Activated CD8-positive, alpha-beta memory T cell treated with anti-CD3 and anti-CD28 coated beads, Interleukin-2, amount 50 U/mL, for 1 hour (primary cell): ENCODE measurements around the gene CYREN.

Experiments
- DNase-seq: peaks from one replicate; pipeline ENCODE4 v3.0.0-alpha.2; 2020; ENCODE audit errors: extremely low read depth

Gene CYREN

GRCh38 chr7:135197343-135197742, 26.8 kb upstream of the CYREN start:
- no peak for DNase-seq

GRCh38 chr7:135195968-135196629, 25.6 kb upstream of the CYREN start:
- DNase-seq: no peak

- DNase-seq: no peak
Observed at GRCh38 chr7:135195156-135195555, 24.6 kb upstream of the CYREN start.

DNA sequence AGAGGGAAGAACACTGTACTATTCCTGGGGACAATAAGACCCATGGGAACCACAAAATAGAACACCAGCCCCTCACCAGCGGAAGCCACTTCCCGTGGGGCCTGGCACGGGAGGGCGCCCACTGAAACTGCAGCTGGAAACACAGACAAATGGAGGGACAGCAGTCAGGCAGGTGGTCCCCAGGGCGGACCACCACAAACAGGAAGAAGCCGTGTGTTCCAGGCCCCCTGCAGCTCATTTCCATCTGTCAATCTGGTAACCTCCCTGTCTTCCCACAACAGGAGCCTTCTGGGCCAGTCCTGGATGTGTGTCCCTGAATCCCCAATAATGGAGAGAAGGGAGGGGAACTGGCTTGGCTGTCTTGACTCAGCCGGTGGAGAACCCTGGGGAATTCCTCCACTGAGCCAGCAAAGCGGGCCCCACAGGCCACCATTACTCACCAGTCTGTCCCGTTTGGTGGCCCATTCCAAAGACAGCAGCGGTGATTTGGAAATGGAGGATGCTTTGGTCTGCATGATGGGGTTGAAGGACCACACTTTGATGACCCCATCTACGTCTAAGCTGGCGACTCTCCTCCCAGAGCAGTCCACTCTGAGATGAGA, 24.1 kb upstream of the CYREN start:
- no peak for DNase-seq

DNA sequence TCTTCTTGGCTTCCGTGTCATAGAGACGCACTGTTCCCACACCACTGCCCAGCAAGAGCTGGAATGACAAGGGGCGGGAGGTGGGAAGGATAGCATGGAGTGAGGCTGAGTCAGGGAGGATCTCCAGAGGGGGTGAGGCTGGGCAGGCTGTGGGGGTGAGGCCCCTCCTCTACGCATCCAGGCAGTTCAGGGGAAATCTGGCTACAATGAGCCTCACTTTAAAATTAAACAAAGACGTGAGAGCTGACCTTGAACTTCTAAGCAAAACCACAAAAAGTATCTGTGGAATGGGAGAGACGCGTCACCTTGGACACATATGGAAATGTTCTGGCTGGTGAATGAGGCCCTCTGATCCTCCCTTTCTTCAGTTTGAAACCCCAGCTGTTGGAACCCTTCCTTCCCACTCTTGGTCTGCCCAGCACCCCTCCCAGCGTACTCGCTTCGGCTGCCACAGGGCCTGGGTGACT, 23.1 kb upstream of the CYREN start:
- no peak for DNase-seq

GRCh38 chr7:135192914-135193536, 22.5 kb upstream of the CYREN start:
- DNase-seq: no peak

DNA sequence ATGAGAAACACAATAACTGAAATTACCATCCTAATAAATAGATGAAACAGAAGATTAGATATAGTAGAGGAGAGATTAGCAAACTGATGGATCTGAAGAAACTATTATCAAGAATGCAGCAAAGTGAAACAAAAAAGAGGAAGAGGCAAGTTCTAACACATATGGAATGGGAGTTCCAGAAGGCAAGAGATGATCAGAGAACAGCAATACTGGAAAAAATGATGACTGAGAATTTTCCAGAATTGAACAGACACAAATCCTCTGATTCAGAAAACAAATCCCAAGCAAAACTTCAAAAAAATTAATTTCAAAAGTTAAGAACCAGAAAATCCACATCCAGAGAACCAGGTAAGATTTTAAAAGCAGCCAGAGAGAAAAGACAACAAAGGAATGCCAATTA, 20.2 kb upstream of the CYREN start:
- no peak for DNase-seq

GRCh38 chr7:135189961-135190360, 19.5 kb upstream of the CYREN start:
- no peak for DNase-seq

DNA sequence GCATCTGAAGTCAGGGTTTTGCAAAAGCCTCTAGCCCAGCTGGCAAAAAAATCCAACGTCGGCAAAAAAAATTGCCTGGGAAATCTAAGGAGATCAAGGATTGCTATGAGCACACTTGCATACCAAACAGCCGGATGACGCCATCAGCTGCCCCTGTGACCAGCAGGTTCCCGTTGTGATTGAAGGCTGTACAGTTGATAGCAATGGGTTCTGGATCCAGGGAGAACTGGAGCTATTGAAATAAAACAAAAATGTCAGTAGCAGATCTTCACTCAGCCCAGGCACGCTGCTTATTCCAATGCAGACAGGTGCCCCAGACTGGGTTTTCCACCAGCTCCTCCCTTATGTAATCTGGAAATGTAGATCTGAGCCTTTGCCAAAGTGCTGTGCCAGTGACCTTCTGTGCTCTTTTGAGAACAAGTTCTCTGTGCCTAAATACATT, 18.7 kb upstream of the CYREN start:
- DNase-seq: no peak

- DNase-seq: no peak
Observed at GRCh38 chr7:135188298-135188984, 17.9 kb upstream of the CYREN start.

DNA sequence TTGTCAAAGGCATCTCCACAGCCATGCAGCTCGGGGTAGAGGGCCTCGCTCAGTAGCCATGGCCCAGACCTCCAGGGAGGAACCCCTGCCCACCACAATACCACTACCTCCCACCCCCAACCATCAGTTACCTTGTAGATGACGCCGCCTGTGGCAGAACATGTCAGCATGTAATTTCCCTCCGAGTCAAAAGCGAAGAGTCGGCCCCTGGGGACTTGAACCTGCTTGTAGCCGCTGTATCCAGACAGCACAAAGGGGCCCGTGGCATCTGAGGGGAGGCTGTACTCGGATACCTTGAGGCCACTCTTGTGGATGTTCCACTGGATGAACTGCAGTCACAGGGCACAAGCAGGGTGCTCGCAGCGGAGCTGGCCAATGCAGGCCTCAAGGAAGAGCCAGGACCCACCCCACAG, 16.3 kb upstream of the CYREN start:
- DNase-seq: no peak

- DNase-seq: no peak
Observed at GRCh38 chr7:135186261-135186540, 15.7 kb upstream of the CYREN start.

DNA sequence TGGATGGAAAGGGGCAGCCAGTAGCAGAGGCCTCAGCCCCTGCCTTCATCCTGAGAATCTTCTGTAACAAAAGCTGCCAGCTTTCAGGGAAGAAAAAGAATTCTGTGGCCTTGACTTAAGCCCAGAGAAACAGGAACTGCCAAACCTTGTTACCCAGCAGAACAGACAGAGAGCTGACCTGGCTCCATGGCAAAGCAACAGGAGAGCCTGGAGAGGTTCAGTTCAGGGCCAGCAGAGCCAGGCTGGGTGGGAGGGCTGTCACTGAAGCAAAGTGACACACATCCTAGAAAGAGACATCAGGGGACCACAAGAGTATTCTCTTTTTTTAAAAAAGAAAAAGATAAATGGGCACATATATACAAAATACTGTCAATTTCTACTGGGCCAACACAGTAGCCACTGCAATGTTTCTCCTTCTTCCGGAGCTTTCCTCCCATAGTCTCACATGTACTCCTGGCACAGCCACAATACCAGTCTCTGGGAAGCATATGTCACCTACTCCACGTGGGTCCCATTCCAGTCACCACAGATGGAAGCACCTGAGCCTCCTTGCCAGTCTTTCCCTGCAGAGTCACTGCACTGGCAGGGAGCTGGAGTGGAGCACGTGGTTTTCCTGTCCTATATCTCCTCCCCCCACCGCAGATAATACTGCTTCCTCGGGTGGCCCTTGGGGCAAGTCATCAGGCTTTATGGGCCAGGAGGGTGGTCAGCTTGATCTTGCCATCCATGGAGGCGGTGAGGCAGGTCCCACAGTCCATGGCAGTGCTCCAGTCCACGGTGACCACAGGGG, 15.2 kb upstream of the CYREN start:
- DNase-seq: no peak

DNA sequence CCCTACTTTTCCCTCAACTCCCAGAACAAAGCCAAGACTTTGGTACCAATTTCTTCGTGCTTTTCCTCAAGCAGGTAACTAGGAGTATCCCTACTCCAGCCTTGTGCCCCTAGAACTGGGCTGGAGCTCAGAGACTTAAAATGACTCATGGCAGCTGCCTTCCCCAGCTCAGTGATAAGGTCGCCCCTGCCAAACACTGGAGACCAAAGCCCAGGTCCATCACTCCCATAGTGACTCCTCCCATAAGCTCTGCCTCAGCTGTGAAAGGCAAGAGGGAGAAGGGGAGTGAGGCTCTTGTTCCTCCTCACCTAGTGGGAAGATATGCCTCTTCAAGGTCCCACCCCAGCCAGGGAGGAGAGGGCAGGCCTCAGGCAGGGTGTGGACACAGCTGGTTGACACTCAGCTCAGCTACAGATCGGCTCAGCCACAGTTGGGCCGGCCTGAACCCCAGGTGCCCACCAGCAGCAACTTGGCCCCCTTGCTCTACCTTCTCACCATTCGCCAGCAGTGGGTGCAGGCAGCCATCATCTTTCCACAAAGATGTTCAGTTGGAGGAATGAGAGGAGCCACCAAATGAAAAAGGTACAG, 13.8 kb upstream of the CYREN start:
- DNase-seq: no peak

DNA sequence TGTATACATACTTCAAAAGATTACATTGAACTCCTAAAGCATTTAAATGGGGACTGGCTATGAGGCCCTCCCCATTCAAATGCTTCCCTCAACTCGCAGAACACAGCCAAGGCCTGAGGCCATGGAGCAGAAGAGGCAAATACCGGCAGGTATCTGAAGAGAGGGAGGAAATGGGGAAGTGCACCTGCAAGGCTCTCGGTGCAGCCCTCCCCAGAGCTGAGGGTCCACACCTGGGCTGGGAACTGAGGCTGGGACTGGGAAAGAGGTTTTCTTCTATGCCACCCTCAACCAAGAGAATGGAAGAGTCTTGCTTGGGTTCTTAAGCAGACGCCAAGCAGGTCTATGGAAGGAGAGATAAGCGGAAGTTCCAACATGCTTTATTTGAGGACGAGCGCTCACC, 13.0 kb upstream of the CYREN start:
- DNase-seq: no peak

DNA sequence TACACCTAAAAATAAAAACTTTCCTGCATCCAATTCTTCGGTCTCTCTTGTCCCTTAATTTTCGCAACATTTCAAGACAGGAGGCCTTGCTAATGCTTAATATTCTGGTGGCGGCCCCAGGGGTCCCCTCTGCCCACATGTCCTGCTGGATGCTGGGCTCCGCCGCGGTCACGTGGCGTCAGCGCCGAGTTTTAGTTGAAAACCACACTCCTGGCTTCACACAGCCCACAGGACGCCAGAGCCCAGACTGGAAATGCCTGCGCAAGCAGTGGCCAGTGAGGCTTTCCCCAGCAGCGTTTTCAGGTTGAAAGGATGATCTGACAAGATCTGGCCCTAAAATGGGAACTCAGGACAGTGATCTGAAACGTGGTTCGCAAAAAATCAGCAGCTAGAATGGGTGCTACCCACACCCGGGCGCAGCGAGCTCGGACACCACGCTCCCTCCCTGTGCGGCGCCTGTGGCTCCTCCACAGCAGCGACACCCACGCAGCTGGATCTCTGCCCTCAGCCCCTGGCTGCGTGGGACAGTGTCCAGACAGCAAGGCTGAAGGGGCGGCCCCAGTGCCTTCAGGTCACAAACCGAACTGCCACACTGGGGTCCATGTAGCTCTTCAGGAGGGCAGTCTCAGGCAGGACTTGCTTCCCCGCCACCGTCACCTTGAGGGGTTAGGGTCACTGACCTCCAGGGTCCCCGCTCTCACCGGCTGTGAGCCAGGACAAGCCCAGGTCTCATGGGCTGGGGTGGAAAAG, 11.6 kb upstream of the CYREN start:
- DNase-seq: no peak

- no peak for DNase-seq
Observed at GRCh38 chr7:135181261-135181928, 10.9 kb upstream of the CYREN start.

- no peak for DNase-seq
Observed at GRCh38 chr7:135180122-135180521, 9.6 kb upstream of the CYREN start.

DNA sequence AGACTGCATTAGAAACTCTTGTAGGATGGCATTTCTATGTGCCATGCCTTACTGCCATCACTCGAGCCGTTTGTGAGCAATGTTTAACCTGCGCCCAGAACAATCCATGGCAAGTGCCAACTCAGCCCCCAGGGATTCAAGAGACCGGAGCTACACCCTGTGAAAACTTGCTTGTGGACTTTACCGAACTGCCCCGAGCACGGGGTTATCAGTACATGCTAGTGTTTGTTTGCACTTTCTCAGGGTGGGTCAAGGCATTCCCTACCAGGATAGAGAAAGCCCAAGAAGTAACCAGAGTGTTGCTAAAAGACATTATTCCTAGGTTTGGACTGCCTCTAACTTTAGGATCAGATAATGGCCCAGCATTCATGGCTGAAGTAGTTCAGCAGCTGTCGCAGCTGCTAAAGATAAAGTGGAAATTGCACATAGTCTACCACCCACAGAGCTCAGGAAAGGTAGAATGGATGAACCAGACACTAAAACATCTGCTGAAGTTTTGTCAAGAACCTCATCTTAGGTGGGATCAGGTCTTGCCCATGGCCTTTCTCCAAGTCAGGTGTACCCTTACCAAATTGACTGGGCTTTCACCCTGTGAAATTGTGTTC, 8.9 kb upstream of the CYREN start:
- DNase-seq: no peak

GRCh38 chr7:135178364-135178763, 7.9 kb upstream of the CYREN start:
- no peak for DNase-seq
